H1 (cell line): ENCODE results near the gene NUP85. TPM values are rescaled to one million over a fixed set of nuclear protein-coding genes. Genes with fewer than 3 reads are reported as not detected.

ENCODE experiments used
- CTCF ChIA-PET: fragments of 300-600 bp; sonication (Branson Sonifier 250); formaldehyde crosslinking; loops from one replicate; lab custom pipeline; 2021; ENCODE audit not compliant: partially characterized antibody; lab: Charles Lee
- POLR2A ChIA-PET: fragments of 300-600 bp; sonication (Branson Sonifier 250); formaldehyde crosslinking; loops from one replicate; lab custom pipeline; 2021; ENCODE audit warnings: inconsistent platforms; ENCODE audit not compliant: partially characterized antibody; lab: Charles Lee
- DNase-seq, 2 experiments: peaks; one replicate each; pipeline versions ENCODE4 v3.0.0 to v3.0.0-alpha.2; 2010 to 2022; ENCODE audit warnings: low spot score in 2 of 2, low read depth in 1 of 2, mixed read lengths in 1 of 2
- FAIRE-seq: peaks from 2 replicates; lab custom pipeline; 2011; peaks lifted over from hg19 to GRCh38; lab: Jason Lieb, UNC
- H2AFZ ChIP-seq: 2 replicates; pipeline ENCODE4 v1.8.1; 2012; ENCODE audit warnings: low read length, inconsistent platforms
- H2AK5ac ChIP-seq: 2 replicates; pipeline ENCODE4 v1.6.1; 2013; ENCODE audit warnings: low read depth, low read length
- H2BK120ac ChIP-seq: replicated peaks from 2 replicates; pipeline ENCODE3; 2013; ENCODE audit warnings: low read depth, low read length, inconsistent platforms
- H2BK12ac ChIP-seq: 2 replicates; pipeline ENCODE4 v1.6.1; 2013; ENCODE audit warnings: low read depth, low read length
- H2BK15ac ChIP-seq: 2 replicates; pipeline ENCODE4 v1.6.1; 2013; ENCODE audit warnings: low read length
- H2BK20ac ChIP-seq: 2 replicates; pipeline ENCODE4 v1.6.1; 2013; ENCODE audit warnings: low read length
- H2BK5ac ChIP-seq: 2 replicates; pipeline ENCODE4 v1.6.1; 2013; ENCODE audit warnings: low read depth, low read length
- H3K14ac ChIP-seq: 2 replicates; pipeline ENCODE4 v1.6.1; 2013; ENCODE audit warnings: inconsistent platforms; ENCODE audit not compliant: insufficient read length
- H3K18ac ChIP-seq: 2 replicates; pipeline ENCODE4 v1.6.1; 2013; ENCODE audit warnings: low read length; ENCODE audit errors: extremely low read depth
- H3K23ac ChIP-seq: 2 replicates; pipeline ENCODE4 v1.6.1; 2013; ENCODE audit warnings: inconsistent platforms; ENCODE audit not compliant: insufficient read length
- H3K23me2 ChIP-seq: 2 replicates; pipeline ENCODE4 v1.6.1; 2013; ENCODE audit warnings: low read depth, low read length
- H3K27ac ChIP-seq: 2 replicates; pipeline ENCODE4 v1.6.1; 2011; ENCODE audit warnings: low read depth, low read length, inconsistent platforms
- H3K27me3 ChIP-seq, 4 experiments: replicated peaks in 1 of 4; 1 replicate in 1 of 4; 2 replicates in 3 of 4; pipeline versions ENCODE4 v1.6.1 to v1.8.1; 2011 to 2013; ENCODE audit warnings: low read length in 3 of 4, mild to moderate bottlenecking in 3 of 4, inconsistent platforms in 2 of 4, mixed read lengths in 2 of 4, moderate library complexity in 1 of 4; ENCODE audit not compliant: control insufficient read depth in 3 of 4, insufficient read depth in 3 of 4; ENCODE audit errors: extremely low read depth in 1 of 4
- H3K36me3 ChIP-seq, 4 experiments: 2 replicates each; pipeline versions ENCODE4 v1.6.1 to v1.8.1; 2011 to 2013; ENCODE audit warnings: mild to moderate bottlenecking in 4 of 4, low read length in 3 of 4, moderate library complexity in 2 of 4, control low read depth in 1 of 4, inconsistent platforms in 1 of 4; ENCODE audit not compliant: insufficient read depth in 4 of 4, control insufficient read depth in 2 of 4
- H3K4ac ChIP-seq: replicated peaks from 2 replicates; pipeline ENCODE3; 2013; ENCODE audit warnings: low read length, low read depth, mixed read lengths, inconsistent platforms; ENCODE audit not compliant: insufficient read length
- H3K4me1 ChIP-seq, 4 experiments: replicated peaks in 1 of 4; 1 replicate in 1 of 4; 2 replicates in 3 of 4; pipeline versions ENCODE4 v1.6.1 to v1.8.1; 2011 to 2013; ENCODE audit warnings: low read length in 3 of 4, inconsistent platforms in 2 of 4, mixed read lengths in 1 of 4; ENCODE audit not compliant: insufficient read depth in 4 of 4, control insufficient read depth in 3 of 4
- H3K4me2 ChIP-seq, 2 experiments: 2 replicates each; pipeline versions ENCODE4 v1.6.1 to v1.8.1; 2011 to 2013; ENCODE audit warnings: low read depth in 2 of 2, low read length in 2 of 2, control low read depth in 1 of 2, inconsistent platforms in 1 of 2, mild to moderate bottlenecking in 1 of 2; ENCODE audit not compliant: insufficient read depth in 1 of 2
- H3K4me3 ChIP-seq, 4 experiments: fragments of 200-600, 300-600 bp in 1 of 4; sonication (generic), shearing (Covaris generic), sonication (Bioruptor Twin) in 1 of 4; 2 replicates each; pipeline versions ENCODE4 v1.5.1 to v1.8.1; 2011 to 2016; ENCODE audit warnings: low read length in 4 of 4, low read depth in 3 of 4, control low read depth in 2 of 4, inconsistent platforms in 2 of 4, mild to moderate bottlenecking in 2 of 4, mixed read lengths in 1 of 4, moderate library complexity in 1 of 4; ENCODE audit not compliant: insufficient read depth in 2 of 4; ENCODE audit errors: extremely low read depth in 1 of 4
- H3K56ac ChIP-seq: replicated peaks from 2 replicates; pipeline ENCODE3; 2013; ENCODE audit warnings: low read depth, mild to moderate bottlenecking, mixed read lengths, low read length, inconsistent platforms; ENCODE audit not compliant: insufficient read length
- H3K79me1 ChIP-seq: 2 replicates; pipeline ENCODE4 v1.6.1; 2013; ENCODE audit warnings: low read depth, low read length, control low read depth
- H3K79me2 ChIP-seq, 2 experiments: 2 replicates each; pipeline versions ENCODE4 v1.6.1 to v1.8.1; 2012 to 2013; ENCODE audit warnings: low read length in 2 of 2, mild to moderate bottlenecking in 2 of 2, inconsistent platforms in 1 of 2; ENCODE audit not compliant: insufficient read depth in 2 of 2, control insufficient read depth in 1 of 2
- H3K9ac ChIP-seq, 4 experiments: replicated peaks in 1 of 4; 1 replicate in 1 of 4; 2 replicates in 3 of 4; pipeline versions ENCODE4 v1.6.1 to v1.8.1; 2011 to 2013; ENCODE audit warnings: low read depth in 3 of 4, low read length in 3 of 4, control low read depth in 2 of 4, mild to moderate bottlenecking in 2 of 4, moderate library complexity in 2 of 4, inconsistent platforms in 1 of 4; ENCODE audit errors: extremely low read depth in 1 of 4
- H3K9me3 ChIP-seq, 2 experiments: 2 replicates each; pipeline versions ENCODE4 v1.6.1 to v1.8.1; 2012 to 2013; ENCODE audit warnings: mild to moderate bottlenecking in 2 of 2, moderate library complexity in 2 of 2, control low read depth in 1 of 2, inconsistent platforms in 1 of 2, low read depth in 1 of 2, low read length in 1 of 2, mixed read lengths in 1 of 2; ENCODE audit not compliant: insufficient read depth in 2 of 2
- H4K20me1 ChIP-seq, 2 experiments: replicated peaks in 1 of 2; 2 replicates each; pipeline versions ENCODE3 to v1.8.1; 2011 to 2013; ENCODE audit warnings: inconsistent platforms in 2 of 2, low read length in 2 of 2, mild to moderate bottlenecking in 1 of 2; ENCODE audit not compliant: insufficient read depth in 2 of 2, control insufficient read depth in 1 of 2
- H4K5ac ChIP-seq: 2 replicates; pipeline ENCODE4 v1.6.1; 2013; ENCODE audit warnings: low read length, low read depth, mixed read lengths, inconsistent platforms; ENCODE audit not compliant: insufficient read length
- H4K8ac ChIP-seq: 2 replicates; pipeline ENCODE4 v1.8.0; 2013; ENCODE audit warnings: mild to moderate bottlenecking, moderate library complexity, low read length, inconsistent platforms; ENCODE audit not compliant: insufficient read depth; ENCODE audit errors: extremely low read depth
- H4K91ac ChIP-seq: replicated peaks from 2 replicates; pipeline ENCODE3; 2013; ENCODE audit warnings: low read length, mixed read lengths, inconsistent platforms; ENCODE audit not compliant: insufficient read length
- ASH2L ChIP-seq: fragments of 200-600, 300-600 bp; sonication (generic); IDR thresholded peaks from one replicate; pipeline ENCODE4 v1.7.1; 2017; ENCODE audit warnings: low read length
- MAX ChIP-seq: IDR thresholded peaks from 2 replicates; pipeline ENCODE4 v1.6.1; 2012; ENCODE audit warnings: inconsistent platforms
- SP2 ChIP-seq: IDR thresholded peaks from 2 replicates; pipeline ENCODE4 v1.6.1; 2012; ENCODE audit warnings: mild to moderate bottlenecking, low read length, inconsistent platforms
- SP4 ChIP-seq: IDR thresholded peaks from 2 replicates; pipeline ENCODE4 v1.6.1; 2012; ENCODE audit warnings: low read length, inconsistent platforms
- WGBS, 2 experiments: shearing (Covaris generic) in 1 of 2; methylation state at CpG; one replicate each; pipeline versions ENCODE4 v1.1.6 to v1.1.7; 2013 to 2015; ENCODE audit warnings: low lambda C conversion rate in 2 of 2, mixed read lengths in 2 of 2, inconsistent platforms in 1 of 2, low coverage in 1 of 2, missing lambda C conversion rate in 1 of 2; ENCODE audit not compliant: insufficient replicate concordance in 2 of 2, insufficient coverage in 1 of 2, insufficient read length in 1 of 2; ENCODE audit errors: extremely low coverage in 1 of 2, missing lambda C conversion rate in 1 of 2; 5-methylcytosine and 5-hydroxymethylcytosine counted together
- polyA plus RNA-seq, 7 experiments: library from polyadenylated mRNA; depleted of rRNA in 3 of 7; stranded (reverse) in 5 of 7; unstranded in 2 of 7; fragments of >200 nt in 5 of 7; fragments of 200-250 nt in 2 of 7; gene quantifications; 1 replicate in 5 of 7; 2 replicates in 1 of 7; 4 replicates in 1 of 7; pipeline versions ENCODE4 v1.2.1 to v1.2.3, GENCODE V29; 2011 to 2013; ENCODE audit warnings: missing spikeins in 2 of 7, mixed read lengths in 2 of 7
- total RNA-seq: library from RNA; stranded (reverse); fragmentation: NEBNext Ultra II Directional; extraction: Animal tissue kit (Norgen Biotek cat#: 25700); gene quantifications from 2 replicates; pipeline ENCODE4 v1.2.1, GENCODE V29; 2021

The NUP85 gene
- total and polyA plus RNA-seq, 2 of the 8 experiments (the other 6 are each of a cell fraction or from before 2014, with no cell fraction given), result 98.5 to 154 TPM

- Histone ChIP-seq H2BK20ac (no peak overlapping the region), H3K36me3 (peaks cover 11 to 23% (median 15%) of the 10 kb centered on the region in 4 experiments), H3K56ac (no peak overlapping the region), H4K91ac (no peak overlapping the region), H3K18ac (no peak overlapping the region), H2BK5ac (no peak overlapping the region), H4K8ac (no peak overlapping the region; the same call in 1 of the 2 replicates), H2BK120ac (no peak overlapping the region), H3K4me1 (peaks cover 0 to 9% (median 7%) of the 10 kb centered on the region in 4 experiments; a peak in 4 of 7 replicates), H3K4me3 (peak overlapping the region; percentile 84 to 91 (median 87)), H2AFZ (peak overlapping the region; percentile 8; the same call in 1 of the 2 replicates), H2BK15ac (no peak overlapping the region), H3K9me3 (no peaks in the 10 kb centered on the region), H2BK12ac (no peak overlapping the region), H4K20me1 (peaks cover 4 to 7% of the 10 kb centered on the region in 2 experiments), H3K23ac (no peak overlapping the region), H3K14ac (no peak overlapping the region), H3K4ac (no peak overlapping the region), H2AK5ac (no peak overlapping the region), H3K79me2 (no peaks in the 10 kb centered on the region), H3K79me1 (no peaks in the 10 kb centered on the region), H3K27ac (no peak overlapping the region), H3K4me2 (peak overlapping the region; percentile 70 to 94), H3K9ac (no peak overlapping the region; a peak in 1 of 7 replicates), H4K5ac (no peak overlapping the region), H3K23me2 (peaks cover 15% of the 10 kb centered on the region), H3K27me3 (no peaks in the 10 kb centered on the region)
- DNase-seq (no peak), FAIRE-seq (no peak)
- TF ChIP-seq MAX, result no peak
- TF ChIP-seq SP4, result no peak
- TF ChIP-seq SP2, result no peak
- no peak for TF ChIP-seq ASH2L
- 54% methylated on average over 6 of the region's 6 CpGs; no CpG with 5 or more reads in 1 of the 2 experiments for WGBS, 2 experiments
- ChIA-PET POLR2A (interaction anchor here (0.7 to 6.7 kb wide), 11 partner anchors 8 to 313 kb away, joined by 3 to 62 read pairs (median 5); partner anchors contain the start of genes GGA3, GRB2, MRPS7 and SLC25A19), CTCF (interaction anchor here (0.6 to 21.2 kb wide), 21 partner anchors 9 to 311 kb away, joined by 3 to 369 read pairs (median 5); partner anchors contain the start of genes GGA3, GRB2, MRPS7 and NUP85)
These were observed 64.4 kb downstream of the NUP85 start for GRCh38 chr17:75269844-75270217.
